Measurements from ENCODE around the gene PPCDC.

The PPCDC gene

DNA sequence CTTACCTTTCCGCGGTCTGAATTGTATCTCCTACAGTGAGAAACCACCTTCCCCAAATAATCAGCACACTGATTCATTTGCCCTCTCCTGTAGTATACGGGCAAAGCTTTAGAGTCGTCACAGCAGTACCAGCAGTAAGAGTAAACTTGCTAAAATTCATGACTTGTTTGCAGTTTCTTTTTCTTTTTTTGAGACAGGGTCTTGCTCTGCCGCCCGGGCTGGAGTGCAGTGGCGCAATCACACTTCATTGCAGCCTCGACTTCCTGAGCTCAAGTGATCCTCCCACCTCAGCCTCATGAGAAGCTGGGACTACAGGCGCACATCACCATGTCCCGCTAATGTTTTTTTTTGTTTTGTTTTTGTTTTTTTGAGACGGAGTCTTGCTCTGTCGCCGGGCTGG, 16.2 kb upstream of the PPCDC start (continued):
- no peak for TF ChIP-seq ZNF565 (CRISPR knock-in tag; conservative IDR thresholded peaks at IDR 0.05; ENCODE audit: low read depth)

DNA sequence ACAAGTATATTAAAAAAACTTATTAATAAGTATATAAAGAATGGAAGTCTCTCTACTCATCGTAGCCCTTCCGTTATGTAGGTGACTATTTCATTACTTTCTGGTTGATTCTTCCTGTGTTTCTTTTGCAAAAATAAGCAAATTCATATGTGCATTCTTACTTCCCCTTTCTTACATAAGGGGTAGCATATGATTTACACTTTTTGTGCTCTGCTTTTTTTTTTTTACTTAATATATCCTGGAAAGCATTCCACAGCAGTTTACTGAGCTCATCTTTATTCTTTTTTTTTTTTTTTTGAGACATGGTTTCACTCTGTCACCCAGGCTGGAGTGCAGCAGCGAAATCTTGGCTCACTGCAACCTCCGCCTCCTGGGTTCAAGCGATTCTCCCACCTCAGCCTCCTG, 15.2 kb upstream of the PPCDC start:
- ATAC-seq = no peak
- TF ChIP-seq CSDC2 (CRISPR knock-in tag; IDR thresholded peaks at IDR 0.05) (no peak), GLIS3 (CRISPR knock-in tag; IDR thresholded peaks at IDR 0.05) (no peak), ZFP3 (CRISPR knock-in tag; IDR thresholded peaks at IDR 0.05) (no peak), ZFP30 (CRISPR knock-in tag; IDR thresholded peaks at IDR 0.05) (no peak), SNAI2 (CRISPR knock-in tag; IDR thresholded peaks at IDR 0.05) (no peak), ARNTL (CRISPR knock-in tag; IDR thresholded peaks at IDR 0.05; ENCODE audit: borderline replicate concordance, low read depth) (no peak), ZNF565 (CRISPR knock-in tag; conservative IDR thresholded peaks at IDR 0.05; ENCODE audit: low read depth) (no peak), ZC3H10 (CRISPR knock-in tag; IDR thresholded peaks at IDR 0.05) (no peak), RARB (CRISPR knock-in tag; IDR thresholded peaks at IDR 0.05) (no peak), PPARA (CRISPR knock-in tag; IDR thresholded peaks at IDR 0.05; ENCODE audit: borderline replicate concordance) (no peak)
- TF ChIP-seq, protein P1, sequence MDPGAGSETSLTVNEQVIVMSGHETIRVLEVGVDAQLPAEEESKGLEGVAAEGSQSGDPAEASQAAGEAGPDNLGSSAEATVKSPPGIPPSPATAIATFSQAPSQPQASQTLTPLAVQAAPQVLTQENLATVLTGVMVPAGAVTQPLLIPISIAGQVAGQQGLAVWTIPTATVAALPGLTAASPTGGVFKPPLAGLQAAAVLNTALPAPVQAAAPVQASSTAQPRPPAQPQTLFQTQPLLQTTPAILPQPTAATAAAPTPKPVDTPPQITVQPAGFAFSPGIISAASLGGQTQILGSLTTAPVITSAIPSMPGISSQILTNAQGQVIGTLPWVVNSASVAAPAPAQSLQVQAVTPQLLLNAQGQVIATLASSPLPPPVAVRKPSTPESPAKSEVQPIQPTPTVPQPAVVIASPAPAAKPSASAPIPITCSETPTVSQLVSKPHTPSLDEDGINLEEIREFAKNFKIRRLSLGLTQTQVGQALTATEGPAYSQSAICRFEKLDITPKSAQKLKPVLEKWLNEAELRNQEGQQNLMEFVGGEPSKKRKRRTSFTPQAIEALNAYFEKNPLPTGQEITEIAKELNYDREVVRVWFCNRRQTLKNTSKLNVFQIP (CRISPR knock-in tag; IDR thresholded peaks at IDR 0.05; ENCODE audit: borderline replicate concordance, low read depth) = no peak
- TF ChIP-seq, protein P2, sequence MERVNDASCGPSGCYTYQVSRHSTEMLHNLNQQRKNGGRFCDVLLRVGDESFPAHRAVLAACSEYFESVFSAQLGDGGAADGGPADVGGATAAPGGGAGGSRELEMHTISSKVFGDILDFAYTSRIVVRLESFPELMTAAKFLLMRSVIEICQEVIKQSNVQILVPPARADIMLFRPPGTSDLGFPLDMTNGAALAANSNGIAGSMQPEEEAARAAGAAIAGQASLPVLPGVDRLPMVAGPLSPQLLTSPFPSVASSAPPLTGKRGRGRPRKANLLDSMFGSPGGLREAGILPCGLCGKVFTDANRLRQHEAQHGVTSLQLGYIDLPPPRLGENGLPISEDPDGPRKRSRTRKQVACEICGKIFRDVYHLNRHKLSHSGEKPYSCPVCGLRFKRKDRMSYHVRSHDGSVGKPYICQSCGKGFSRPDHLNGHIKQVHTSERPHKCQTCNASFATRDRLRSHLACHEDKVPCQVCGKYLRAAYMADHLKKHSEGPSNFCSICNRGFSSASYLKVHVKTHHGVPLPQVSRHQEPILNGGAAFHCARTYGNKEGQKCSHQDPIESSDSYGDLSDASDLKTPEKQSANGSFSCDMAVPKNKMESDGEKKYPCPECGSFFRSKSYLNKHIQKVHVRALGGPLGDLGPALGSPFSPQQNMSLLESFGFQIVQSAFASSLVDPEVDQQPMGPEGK (CRISPR knock-in tag; IDR thresholded peaks at IDR 0.05; ENCODE audit: borderline replicate concordance) = no peak
- TF ChIP-seq, protein P3, sequence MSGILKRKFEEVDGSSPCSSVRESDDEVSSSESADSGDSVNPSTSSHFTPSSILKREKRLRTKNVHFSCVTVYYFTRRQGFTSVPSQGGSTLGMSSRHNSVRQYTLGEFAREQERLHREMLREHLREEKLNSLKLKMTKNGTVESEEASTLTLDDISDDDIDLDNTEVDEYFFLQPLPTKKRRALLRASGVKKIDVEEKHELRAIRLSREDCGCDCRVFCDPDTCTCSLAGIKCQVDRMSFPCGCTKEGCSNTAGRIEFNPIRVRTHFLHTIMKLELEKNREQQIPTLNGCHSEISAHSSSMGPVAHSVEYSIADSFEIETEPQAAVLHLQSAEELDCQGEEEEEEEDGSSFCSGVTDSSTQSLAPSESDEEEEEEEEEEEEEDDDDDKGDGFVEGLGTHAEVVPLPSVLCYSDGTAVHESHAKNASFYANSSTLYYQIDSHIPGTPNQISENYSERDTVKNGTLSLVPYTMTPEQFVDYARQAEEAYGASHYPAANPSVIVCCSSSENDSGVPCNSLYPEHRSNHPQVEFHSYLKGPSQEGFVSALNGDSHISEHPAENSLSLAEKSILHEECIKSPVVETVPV (CRISPR knock-in tag; IDR thresholded peaks at IDR 0.05) = no peak

DNA sequence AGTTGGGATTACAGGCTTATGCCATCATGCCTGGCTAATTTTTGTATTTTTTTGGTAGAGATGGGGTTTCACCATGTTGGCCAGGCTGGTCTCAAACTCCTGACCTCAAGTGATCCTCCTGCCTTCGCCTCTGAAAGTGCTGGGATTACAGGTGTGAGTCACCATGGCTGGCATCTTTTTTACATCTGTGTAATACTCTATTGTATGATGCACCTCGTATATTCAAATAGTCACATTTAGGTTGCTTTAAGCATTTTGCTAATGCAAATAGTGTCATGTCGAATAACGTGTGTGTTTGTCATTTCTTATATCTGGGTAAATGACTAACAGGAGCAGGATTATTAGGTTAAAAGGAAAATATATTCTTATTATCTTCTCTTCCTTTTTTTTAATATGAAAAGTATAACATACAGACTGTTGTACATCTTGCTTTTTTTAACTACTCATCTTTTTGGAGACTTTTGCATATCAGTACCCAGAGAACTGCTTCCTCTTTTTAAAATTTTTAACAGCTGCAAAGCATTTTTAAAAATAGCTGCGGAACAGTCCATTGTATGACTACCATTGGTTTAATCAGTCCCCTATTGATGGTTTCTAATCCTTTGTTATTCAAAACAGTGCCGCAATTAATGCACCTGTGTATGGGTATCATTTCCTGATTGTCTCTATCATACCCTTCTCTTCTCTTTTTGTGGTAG, 14.6 kb upstream of the PPCDC start:
- no peak for ATAC-seq
- TF ChIP-seq ZNF70 (CRISPR knock-in tag; IDR thresholded peaks at IDR 0.05) = no peak

DNA sequence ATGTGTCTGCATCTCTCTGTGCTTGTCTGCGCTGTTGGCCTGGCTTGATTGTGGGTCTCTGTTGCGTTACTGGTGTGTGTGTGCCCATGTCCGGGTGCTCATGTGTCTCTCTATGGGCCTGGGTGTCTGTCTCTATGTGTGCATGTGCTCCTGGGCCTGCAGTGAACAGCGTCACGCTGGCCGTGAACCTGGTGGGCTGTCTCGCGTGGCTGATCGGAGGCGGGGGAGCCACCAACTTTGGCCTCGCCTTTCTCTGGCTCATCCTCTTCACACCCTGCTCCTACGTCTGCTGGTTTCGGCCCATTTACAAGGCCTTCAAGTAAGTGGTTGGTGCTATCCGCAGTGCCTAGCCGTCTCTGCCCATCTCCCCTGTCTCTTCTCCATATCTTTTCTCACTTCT, 7.0 kb upstream of the PPCDC start:
- TF ChIP-seq, protein P2 (CRISPR knock-in tag; IDR thresholded peaks at IDR 0.05; ENCODE audit: borderline replicate concordance) = no peak
- TF ChIP-seq, protein P4, sequence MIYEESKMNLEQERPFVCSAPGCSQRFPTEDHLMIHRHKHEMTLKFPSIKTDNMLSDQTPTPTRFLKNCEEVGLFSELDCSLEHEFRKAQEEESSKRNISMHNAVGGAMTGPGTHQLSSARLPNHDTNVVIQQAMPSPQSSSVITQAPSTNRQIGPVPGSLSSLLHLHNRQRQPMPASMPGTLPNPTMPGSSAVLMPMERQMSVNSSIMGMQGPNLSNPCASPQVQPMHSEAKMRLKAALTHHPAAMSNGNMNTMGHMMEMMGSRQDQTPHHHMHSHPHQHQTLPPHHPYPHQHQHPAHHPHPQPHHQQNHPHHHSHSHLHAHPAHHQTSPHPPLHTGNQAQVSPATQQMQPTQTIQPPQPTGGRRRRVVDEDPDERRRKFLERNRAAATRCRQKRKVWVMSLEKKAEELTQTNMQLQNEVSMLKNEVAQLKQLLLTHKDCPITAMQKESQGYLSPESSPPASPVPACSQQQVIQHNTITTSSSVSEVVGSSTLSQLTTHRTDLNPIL (CRISPR knock-in tag; IDR thresholded peaks at IDR 0.05; ENCODE audit: low read depth) = no peak
- TF ChIP-seq BACH2 (CRISPR knock-in tag; IDR thresholded peaks at IDR 0.05; ENCODE audit: borderline replicate concordance) (no peak), ARNTL (CRISPR knock-in tag; IDR thresholded peaks at IDR 0.05; ENCODE audit: borderline replicate concordance, low read depth) (no peak), PPARA (CRISPR knock-in tag; IDR thresholded peaks at IDR 0.05; ENCODE audit: borderline replicate concordance) (no peak), ZC3H10 (CRISPR knock-in tag; IDR thresholded peaks at IDR 0.05) (no peak)

DNA sequence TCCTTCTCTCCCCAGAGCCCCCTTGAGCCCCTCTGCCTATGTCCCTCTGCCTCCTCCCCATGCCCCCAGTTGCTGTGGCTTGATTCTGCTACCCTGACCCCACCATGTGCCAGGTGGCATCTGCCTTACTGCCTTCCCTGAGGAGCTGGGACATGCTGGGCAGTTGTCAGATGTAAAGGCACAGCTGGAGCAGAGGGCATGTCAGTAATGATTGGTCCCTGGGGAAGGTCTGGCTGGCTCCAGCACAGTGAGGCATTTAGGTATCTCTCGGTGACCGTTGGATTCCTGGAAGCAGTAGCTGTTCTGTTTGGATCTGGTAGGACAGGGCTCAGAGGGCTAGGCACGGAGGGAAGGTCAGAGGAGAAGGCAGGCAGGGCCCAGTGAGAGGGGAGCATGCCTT, 3.5 kb upstream of the PPCDC start:
- TF ChIP-seq, protein P4 (CRISPR knock-in tag; IDR thresholded peaks at IDR 0.05; ENCODE audit: low read depth) = no peak
- TF ChIP-seq, protein P5, sequence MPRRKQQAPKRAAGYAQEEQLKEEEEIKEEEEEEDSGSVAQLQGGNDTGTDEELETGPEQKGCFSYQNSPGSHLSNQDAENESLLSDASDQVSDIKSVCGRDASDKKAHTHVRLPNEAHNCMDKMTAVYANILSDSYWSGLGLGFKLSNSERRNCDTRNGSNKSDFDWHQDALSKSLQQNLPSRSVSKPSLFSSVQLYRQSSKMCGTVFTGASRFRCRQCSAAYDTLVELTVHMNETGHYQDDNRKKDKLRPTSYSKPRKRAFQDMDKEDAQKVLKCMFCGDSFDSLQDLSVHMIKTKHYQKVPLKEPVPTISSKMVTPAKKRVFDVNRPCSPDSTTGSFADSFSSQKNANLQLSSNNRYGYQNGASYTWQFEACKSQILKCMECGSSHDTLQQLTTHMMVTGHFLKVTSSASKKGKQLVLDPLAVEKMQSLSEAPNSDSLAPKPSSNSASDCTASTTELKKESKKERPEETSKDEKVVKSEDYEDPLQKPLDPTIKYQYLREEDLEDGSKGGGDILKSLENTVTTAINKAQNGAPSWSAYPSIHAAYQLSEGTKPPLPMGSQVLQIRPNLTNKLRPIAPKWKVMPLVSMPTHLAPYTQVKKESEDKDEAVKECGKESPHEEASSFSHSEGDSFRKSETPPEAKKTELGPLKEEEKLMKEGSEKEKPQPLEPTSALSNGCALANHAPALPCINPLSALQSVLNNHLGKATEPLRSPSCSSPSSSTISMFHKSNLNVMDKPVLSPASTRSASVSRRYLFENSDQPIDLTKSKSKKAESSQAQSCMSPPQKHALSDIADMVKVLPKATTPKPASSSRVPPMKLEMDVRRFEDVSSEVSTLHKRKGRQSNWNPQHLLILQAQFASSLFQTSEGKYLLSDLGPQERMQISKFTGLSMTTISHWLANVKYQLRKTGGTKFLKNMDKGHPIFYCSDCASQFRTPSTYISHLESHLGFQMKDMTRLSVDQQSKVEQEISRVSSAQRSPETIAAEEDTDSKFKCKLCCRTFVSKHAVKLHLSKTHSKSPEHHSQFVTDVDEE (CRISPR knock-in tag; IDR thresholded peaks at IDR 0.05) = no peak
- TF ChIP-seq CSDC2 (CRISPR knock-in tag; IDR thresholded peaks at IDR 0.05) (no peak), OSR1 (CRISPR knock-in tag; IDR thresholded peaks at IDR 0.05) (no peak), RARB (CRISPR knock-in tag; IDR thresholded peaks at IDR 0.05) (no peak)
- ATAC-seq = no peak

More for the DNA sequence above, 7.0 kb upstream of the PPCDC start:
- ATAC-seq = no peak
